ENCODE measurements around the gene MRPL20.
"Not testable (repeated sequence)": the region's sequence is repeated elsewhere in the genome, so short reads cannot be mapped to it uniquely, and the experiment has no call there.

GRCh38 chr1:1417825-1418463, 10.9 kb upstream of the MRPL20 start:
- TF ChIP-seq CTCF (IDR thresholded peaks at IDR 0.05; ENCODE audit: low read depth, low read length, poor library complexity, severe bottlenecking); EZH2phosphoT487 (IDR thresholded peaks at IDR 0.05; ENCODE audit: borderline replicate concordance, low read length): not testable (repeated sequence)
